GM18505 (cell line): ENCODE results near the gene AK8.
"Not testable (repeated sequence)": the region's sequence is repeated elsewhere in the genome, so short reads cannot be mapped to it uniquely, and the experiment has no call there.

Source experiments
- ATAC-seq: cut with Tn5 transposase; IDR thresholded peaks from one replicate; pipeline ENCODE4 v1.9.1; 2021; ENCODE audit not compliant: unreplicated experiment
- POLR2A ChIP-seq: IDR thresholded peaks from 4 replicates; pipeline ENCODE4 v1.6.1; 2011; ENCODE audit warnings: borderline replicate concordance; ENCODE audit not compliant: insufficient read depth, insufficient read length; ENCODE audit errors: extremely low read depth

Gene AK8

GRCh38 chr9:132729235-132729890, 148.7 kb downstream of the AK8 start:
- no peak for TF ChIP-seq POLR2A
- ATAC-seq, result no peak

- no peak for TF ChIP-seq POLR2A
These were observed 149.6 kb downstream of the AK8 start for GRCh38 chr9:132728497-132728896.

DNA sequence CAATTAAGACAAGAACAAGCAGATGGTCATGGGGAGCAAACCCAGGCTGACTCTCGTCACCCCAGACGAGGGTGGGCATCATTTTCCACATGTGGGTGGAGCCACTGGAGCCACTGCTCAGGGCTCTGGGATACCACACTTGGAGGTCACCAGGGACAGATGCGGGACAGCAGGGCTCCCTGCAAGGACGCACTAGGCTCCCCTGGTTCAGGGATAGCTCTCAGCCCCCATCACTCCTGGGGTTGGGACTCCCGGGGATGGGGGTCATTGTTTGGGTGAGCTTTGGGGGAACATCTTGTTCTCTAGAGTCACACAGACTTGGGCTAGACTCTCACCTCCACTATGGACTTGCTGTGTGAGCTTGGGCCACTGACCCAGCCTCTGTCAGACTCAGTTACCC, 150.0 kb downstream of the AK8 start:
- ATAC-seq, result no peak
- TF ChIP-seq POLR2A, result no peak

More at GRCh38 chr9:132728497-132728896, 149.6 kb downstream of the AK8 start:
- no peak for ATAC-seq

DNA sequence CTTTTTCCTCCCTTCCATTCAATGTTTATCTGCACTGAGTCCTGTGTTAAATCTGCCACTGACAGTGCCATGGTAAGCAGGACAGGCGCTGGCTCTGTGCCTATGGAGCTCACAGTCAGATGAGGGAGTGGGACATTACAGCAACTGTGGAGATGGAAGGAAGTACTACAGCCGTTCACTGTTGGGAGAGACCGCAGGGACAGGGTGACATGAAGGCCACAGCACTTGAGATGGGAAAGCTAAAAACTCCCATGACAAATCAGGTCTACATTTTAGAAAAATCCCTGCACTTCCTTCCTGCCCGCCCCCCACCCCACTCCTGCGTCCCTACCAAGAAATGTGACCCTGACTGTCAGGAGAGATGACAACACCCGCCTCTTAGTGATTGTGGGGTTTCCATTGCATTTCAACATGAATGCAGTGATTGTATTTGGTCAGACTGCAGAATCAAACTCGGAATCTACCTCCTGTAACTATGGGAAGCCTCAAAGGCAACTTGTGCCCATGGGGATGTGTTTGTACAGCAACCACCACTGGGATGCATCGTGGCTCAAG, 151.4 kb downstream of the AK8 start:
- no peak for ATAC-seq

GRCh38 chr9:132725306-132725705, 152.8 kb downstream of the AK8 start:
- ATAC-seq, result no peak
- TF ChIP-seq POLR2A, result no peak

More for the DNA sequence above, 151.4 kb downstream of the AK8 start:
- no peak for TF ChIP-seq POLR2A

- no peak for ATAC-seq
- no peak for TF ChIP-seq POLR2A
These were observed 154.3 kb downstream of the AK8 start for GRCh38 chr9:132723809-132724208.

- ATAC-seq, result no peak
- TF ChIP-seq POLR2A, result no peak
These were observed 155.5 kb downstream of the AK8 start for GRCh38 chr9:132722564-132723065.

DNA sequence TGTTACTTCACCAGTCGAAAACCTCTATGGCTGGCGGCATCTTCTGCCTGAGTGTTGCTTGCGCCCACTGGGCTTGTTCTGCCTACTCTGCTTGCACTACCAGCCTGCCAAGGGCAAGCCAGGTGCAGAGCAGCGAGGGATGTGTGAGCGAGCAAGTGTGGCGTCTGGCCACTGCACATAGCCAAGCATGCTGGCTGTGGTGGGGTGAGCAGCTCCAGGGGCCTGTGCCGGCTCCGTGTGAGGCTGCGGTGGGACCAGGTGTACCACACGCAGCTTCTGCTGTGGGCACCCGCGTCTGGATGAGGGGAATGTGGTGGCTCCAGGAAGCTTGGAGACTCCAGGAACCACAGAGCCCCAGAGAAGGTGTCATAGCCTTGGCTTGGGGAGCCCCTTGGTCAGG, 156.4 kb downstream of the AK8 start:
- no peak for TF ChIP-seq POLR2A
- no peak for ATAC-seq

DNA sequence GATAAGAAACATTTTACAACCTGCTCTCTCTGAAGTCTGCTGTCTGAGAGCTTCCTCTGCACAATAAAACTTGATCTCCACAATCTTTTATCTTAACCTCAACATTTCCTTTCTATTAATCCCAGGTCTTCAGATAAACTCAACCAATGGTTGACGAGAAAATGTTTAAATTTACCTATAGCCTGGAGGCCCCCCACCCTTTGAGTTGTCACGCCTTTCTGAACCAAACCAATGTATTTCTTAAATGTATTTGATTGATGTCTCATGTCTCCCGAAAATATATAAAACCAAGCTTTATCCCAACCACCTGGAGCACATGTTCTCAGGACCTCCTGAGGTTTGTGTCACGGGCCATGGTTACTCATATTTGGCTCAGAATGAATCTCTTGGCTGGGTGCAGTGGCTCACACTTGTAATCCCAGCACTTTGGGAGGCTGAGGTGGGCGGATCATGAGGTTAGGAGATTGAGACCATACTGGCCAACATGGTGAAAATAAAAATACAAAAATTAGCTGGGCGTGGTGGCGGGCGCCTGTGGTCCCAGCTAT, 159.6 kb downstream of the AK8 start:
- ATAC-seq, result not testable (repeated sequence)

- no peak for ATAC-seq
- no peak for TF ChIP-seq POLR2A
These were observed 160.6 kb downstream of the AK8 start for GRCh38 chr9:132717326-132717945.

DNA sequence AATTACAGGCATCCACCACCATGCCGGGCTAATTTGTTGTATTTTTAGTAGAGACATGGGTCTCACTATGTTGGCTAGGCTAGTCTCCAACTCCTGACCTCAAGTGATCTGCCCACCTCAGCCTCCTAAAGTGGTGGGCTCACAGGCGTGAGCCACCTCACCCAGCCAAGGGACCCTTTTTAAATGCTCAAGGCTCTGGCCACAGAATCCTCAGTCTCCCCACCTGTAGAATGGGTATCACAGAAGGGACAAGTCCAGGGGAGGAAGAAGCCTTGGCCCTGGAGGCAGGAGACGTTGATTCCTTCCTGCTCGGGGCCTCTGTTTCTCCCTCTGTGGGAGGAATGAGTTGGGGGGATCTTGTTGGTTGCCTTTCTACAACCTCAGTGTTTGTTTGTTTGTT, 162.1 kb downstream of the AK8 start:
- no peak for TF ChIP-seq POLR2A

GRCh38 chr9:132712753-132713152, 165.3 kb downstream of the AK8 start:
- no peak for ATAC-seq
- TF ChIP-seq POLR2A, result no peak

More for the DNA sequence above, 162.1 kb downstream of the AK8 start:
- no peak for ATAC-seq

GRCh38 chr9:132711846-132712245, 166.2 kb downstream of the AK8 start:
- no peak for TF ChIP-seq POLR2A
- no peak for ATAC-seq

- ATAC-seq, result not testable (repeated sequence)
These were observed 166.9 kb downstream of the AK8 start for GRCh38 chr9:132711152-132711551.
